Measurements from ENCODE around the gene CCDC3. TPM values are rescaled to one million over a fixed set of nuclear protein-coding genes. Genes with fewer than 3 reads are reported as not detected.
A peak's percentile ranks its signal among the peaks of the same experiment; 100 is the strongest.

The CCDC3 gene
- total and polyA plus RNA-seq, 2 of the 8 experiments (the other 6 are each of a cell fraction or from before 2014, with no cell fraction given): 3.4 to 3.7 TPM

GRCh38 chr10:12947741-12948140 lies 53.8 kb downstream of the CCDC3 start:
- Histone ChIP-seq H3K18ac (ENCODE audit: extremely low read depth, low read length) (no peak overlapping the region), H2BK5ac (ENCODE audit: low read depth, low read length) (no peak overlapping the region), H2AFZ (ENCODE audit: low read length) (no peak overlapping the region), H3K79me2 (ENCODE audit: control insufficient read depth in 1 of 2, insufficient read depth in 2 of 2, low read length in 2 of 2) (no peaks in the 10 kb centered on the region), H2AK5ac (ENCODE audit: low read depth, low read length) (no peak overlapping the region), H3K4me2 (ENCODE audit: insufficient read depth in 1 of 2, low read depth in 2 of 2, low read length in 2 of 2) (no peak overlapping the region), H3K4me3 (ENCODE audit: extremely low read depth in 1 of 4, insufficient read depth in 2 of 4, low read depth in 3 of 4, low read length in 4 of 4) (no peak overlapping the region), H4K91ac (replicated peaks; ENCODE audit: insufficient read length, low read length) (no peak overlapping the region), H4K20me1 (replicated peaks in 1 of 2; ENCODE audit: control insufficient read depth in 1 of 2, insufficient read depth in 2 of 2, low read length in 2 of 2) (no peaks in the 10 kb centered on the region), H3K27me3 (replicated peaks in 1 of 4; ENCODE audit: control insufficient read depth in 3 of 4, extremely low read depth in 1 of 4, insufficient read depth in 3 of 4, low read length in 3 of 4) (no peaks in the 10 kb centered on the region), H2BK12ac (ENCODE audit: low read depth, low read length) (no peak overlapping the region), H3K4ac (replicated peaks; ENCODE audit: insufficient read length, low read depth, low read length) (no peak overlapping the region), H3K27ac (ENCODE audit: low read depth, low read length) (no peak overlapping the region), H3K36me3 (ENCODE audit: control insufficient read depth in 2 of 4, insufficient read depth in 4 of 4, low read length in 3 of 4) (0 out of 8 replicates have a peak, but pooled peaks cover 0 to 2% (median 0%) of the 10 kb centered on the region in 4 experiments), H4K8ac (ENCODE audit: extremely low read depth, insufficient read depth, low read length) (no peak overlapping the region), H3K9me3 (ENCODE audit: insufficient read depth in 2 of 2, low read depth in 1 of 2, low read length in 1 of 2) (peaks cover 2 to 3% of the 10 kb centered on the region in 2 experiments; a peak in 2 of 4 replicates), H3K23ac (ENCODE audit: insufficient read length) (no peak overlapping the region), H3K23me2 (ENCODE audit: low read depth, low read length) (no peaks in the 10 kb centered on the region), H2BK20ac (ENCODE audit: low read length) (no peak overlapping the region), H3K56ac (replicated peaks; ENCODE audit: insufficient read length, low read depth, low read length) (no peak overlapping the region), H4K5ac (ENCODE audit: insufficient read length, low read depth, low read length) (no peak overlapping the region), H3K14ac (ENCODE audit: insufficient read length) (no peak overlapping the region), H3K4me1 (replicated peaks in 1 of 4; ENCODE audit: control insufficient read depth in 3 of 4, insufficient read depth in 4 of 4, low read length in 3 of 4) (peaks cover 0 to 5% (median 0%) of the 10 kb centered on the region in 4 experiments; a peak in 1 of 7 replicates), H3K9ac (replicated peaks in 1 of 4; ENCODE audit: extremely low read depth in 1 of 4, low read depth in 3 of 4, low read length in 3 of 4) (no peak overlapping the region), H2BK120ac (replicated peaks; ENCODE audit: low read depth, low read length) (no peak overlapping the region), H2BK15ac (ENCODE audit: low read length) (no peak overlapping the region), H3K79me1 (ENCODE audit: low read depth, low read length) (no peaks in the 10 kb centered on the region)
- DNase-seq (ENCODE audit: low read depth in 1 of 2, low spot score in 2 of 2) (peak in 1 of 2 experiments; percentile 8), FAIRE-seq (no peak)
- TF ChIP-seq EZH2 (IDR thresholded peaks at IDR 0.05; ENCODE audit: low read depth, low read length, severe bottlenecking) (no peak), TAF1 (IDR thresholded peaks at IDR 0.05; ENCODE audit: low read depth, low read length) (no peak), YY1 (IDR thresholded peaks at IDR 0.05; ENCODE audit: low read depth, low read length) (no peak), RXRA (IDR thresholded peaks at IDR 0.05; ENCODE audit: insufficient read depth, low read depth, low read length) (no peak)
- ChIA-PET POLR2A (ENCODE audit: partially characterized antibody) (no interaction called here), CTCF (ENCODE audit: partially characterized antibody) (interaction anchor here (0.9 to 2.8 kb wide), 3 partner anchors 13 to 135 kb away, joined by 3 to 11 read pairs (median 3); no protein-coding TSS in a partner anchor)
- 88% methylated on average over 3 of the region's 3 CpGs; no CpG with 5 or more reads in 1 of the 2 experiments for WGBS, 2 experiments (ENCODE audit: extremely low coverage in 1 of 2, insufficient coverage in 1 of 2, insufficient read length in 1 of 2, insufficient replicate concordance in 2 of 2, low coverage in 1 of 2, low lambda C conversion rate in 2 of 2, missing lambda C conversion rate in 1 of 2)

Measured in H1 (cell line).